NCI-H526 (cell line): ENCODE data around the gene TAGLN2.

ENCODE experiments used
- DNase-seq, 2 experiments: peaks; one replicate each; lab custom pipeline; 2025; lab: John Stamatoyannopoulos, UW

The TAGLN2 gene

GRCh38 chr1:159935719-159936272, 10.5 kb upstream of the TAGLN2 start:
- DNase-seq: no peak

GRCh38 chr1:159935305-159935704, 10.0 kb upstream of the TAGLN2 start:
- no peak for DNase-seq

- DNase-seq: no peak
Measured at GRCh38 chr1:159934136-159935039, 9.1 kb upstream of the TAGLN2 start.

- no peak for DNase-seq
Measured at GRCh38 chr1:159933347-159933746, 8.0 kb upstream of the TAGLN2 start.

- DNase-seq: no peak
Measured at GRCh38 chr1:159932296-159933285, 7.3 kb upstream of the TAGLN2 start.

GRCh38 chr1:159931795-159932173, 6.5 kb upstream of the TAGLN2 start:
- DNase-seq: no peak

GRCh38 chr1:159931101-159931794, 5.9 kb upstream of the TAGLN2 start:
- no peak for DNase-seq

- no peak for DNase-seq
Measured at GRCh38 chr1:159930634-159931033, 5.3 kb upstream of the TAGLN2 start.

GRCh38 chr1:159930216-159930615, 4.9 kb upstream of the TAGLN2 start:
- DNase-seq: no peak

GRCh38 chr1:159929155-159930051, 4.1 kb upstream of the TAGLN2 start:
- DNase-seq: no peak

GRCh38 chr1:159928491-159929050, 3.3 kb upstream of the TAGLN2 start:
- DNase-seq: no peak

GRCh38 chr1:159927849-159928431, 2.6 kb upstream of the TAGLN2 start:
- no peak for DNase-seq

- peak in 1 of 2 experiments; percentile 25 for DNase-seq
Measured at GRCh38 chr1:159927211-159927848, 2.0 kb upstream of the TAGLN2 start.

- peak in 1 of 2 experiments; percentile 47 for DNase-seq
Measured at GRCh38 chr1:159925719-159926078, 392 bp upstream of the TAGLN2 start.

GRCh38 chr1:159924025-159924790, 1.1 kb downstream of the TAGLN2 start:
- peak; percentile 22 to 78 for DNase-seq

GRCh38 chr1:159923203-159924024, 1.9 kb downstream of the TAGLN2 start:
- peak; percentile 66 to 78 for DNase-seq

- no peak for DNase-seq
Measured at GRCh38 chr1:159922511-159923202, 2.6 kb downstream of the TAGLN2 start.
